HG02678 (cell line): ENCODE results near the gene MRPL45.

Source experiments
- ATAC-seq: cut with Tn5 transposase; IDR thresholded peaks from one replicate; pipeline ENCODE4 v1.9.1; 2021; ENCODE audit warnings: mild to moderate bottlenecking, moderate library complexity; ENCODE audit not compliant: unreplicated experiment

MRPL45 gene

GRCh38 chr17:38324772-38325171 is 27.8 kb downstream of the MRPL45 start:
- no peak for ATAC-seq

- ATAC-seq: no peak
Measured at GRCh38 chr17:38325221-38325851, 28.4 kb downstream of the MRPL45 start.

- ATAC-seq: no peak
Measured at GRCh38 chr17:38326996-38327792, 30.2 kb downstream of the MRPL45 start.

- no peak for ATAC-seq
Measured at GRCh38 chr17:38327936-38328335, 31.0 kb downstream of the MRPL45 start.

- no peak for ATAC-seq
Measured at GRCh38 chr17:38328620-38329019, 31.7 kb downstream of the MRPL45 start.

GRCh38 chr17:38329284-38329683 is 32.3 kb downstream of the MRPL45 start:
- no peak for ATAC-seq

- ATAC-seq: no peak
Measured at GRCh38 chr17:38329808-38330730, 33.1 kb downstream of the MRPL45 start.

- no peak for ATAC-seq
Measured at GRCh38 chr17:38330941-38331411, 34.0 kb downstream of the MRPL45 start.

- ATAC-seq: no peak
Measured at GRCh38 chr17:38332735-38333134, 35.8 kb downstream of the MRPL45 start.

GRCh38 chr17:38333635-38334295 is 36.8 kb downstream of the MRPL45 start:
- ATAC-seq: no peak

- no peak for ATAC-seq
Measured at GRCh38 chr17:38334480-38335364, 37.8 kb downstream of the MRPL45 start.

GRCh38 chr17:38336838-38337237 is 39.9 kb downstream of the MRPL45 start:
- no peak for ATAC-seq

- ATAC-seq: no peak
Measured at GRCh38 chr17:38338053-38338452, 41.1 kb downstream of the MRPL45 start.

GRCh38 chr17:38338535-38338934 is 41.6 kb downstream of the MRPL45 start:
- ATAC-seq: no peak

GRCh38 chr17:38339891-38340290 is 42.9 kb downstream of the MRPL45 start:
- no peak for ATAC-seq

- no peak for ATAC-seq
Measured at GRCh38 chr17:38341035-38341721, 44.2 kb downstream of the MRPL45 start.

GRCh38 chr17:38342886-38343607 is 46.1 kb downstream of the MRPL45 start:
- ATAC-seq: no peak

- ATAC-seq: no peak
Measured at GRCh38 chr17:38343608-38344419, 46.8 kb downstream of the MRPL45 start, which contains the start of gene GPR179. Gene GPR179, minus strand, starts transcription at chr17:38343956. Its CDS starts 167 bp downstream, at chr17:38343789.
